IPS-18c (cell line): ENCODE measurements around the gene STING1.

ENCODE experiments used
- H3K4me3 ChIP-seq: 2 replicates; pipeline ENCODE4 v1.7.0; 2013; ENCODE audit warnings: low read depth, mild to moderate bottlenecking, low read length, moderate library complexity; ENCODE audit not compliant: insufficient read depth
- H3K9me3 ChIP-seq: one replicate; pipeline ENCODE4 v1.6.1; 2013; ENCODE audit warnings: mild to moderate bottlenecking, low read length, moderate library complexity; ENCODE audit not compliant: control insufficient read depth, insufficient read depth

STING1 gene

GRCh38 chr5:139426203-139426885, 56.2 kb downstream of the STING1 start:
- H3K9me3 ChIP-seq: no peaks in the 10 kb centered on the region

More at GRCh38 chr5:139426203-139426885, 56.2 kb downstream of the STING1 start:
- H3K4me3 ChIP-seq: no peak overlapping the region
